ENCODE results near the gene PHYH.

GRCh38 chr10:13247784-13248183 lies 52.1 kb downstream of the PHYH start:
- TF ChIP-seq GATA3 (IDR thresholded peaks at IDR 0.05; ENCODE audit: low read depth, low read length) (no peak), GATA2 (IDR thresholded peaks at IDR 0.05; ENCODE audit: low read depth, low read length) (no peak)
